Peyer's patch (tissue), 4 donors: ENCODE results near the gene MEP1B. TPM values are rescaled to one million over a fixed set of nuclear protein-coding genes. Genes with fewer than 3 reads are reported as not detected.

ENCODE experiments used
- DNase-seq, 3 donors: peaks; one replicate each; pipeline ENCODE4 v3.0.0-alpha.2; 2017 to 2019
- H3K27ac ChIP-seq, 4 donors: fragments of 200-600 bp; sonication (generic); one replicate each; pipeline ENCODE4 v1.5.1; 2016 to 2019
- H3K27me3 ChIP-seq, 2 donors: fragments of 200-600 bp; sonication (generic); one replicate each; pipeline ENCODE4 v1.5.1; 2019
- H3K36me3 ChIP-seq, 3 donors: fragments of 200-600 bp; sonication (generic); one replicate each; pipeline ENCODE4 v1.5.1; 2016 to 2019
- H3K4me1 ChIP-seq, 4 donors: fragments of 200-600 bp; sonication (generic); one replicate each; pipeline ENCODE4 v1.5.1; 2016 to 2019
- H3K4me3 ChIP-seq, 4 donors: fragments of 200-600 bp; sonication (generic); 1 replicate in 3 of 4; 2 replicates in 1 of 4; pipeline ENCODE4 v1.5.1; 2016 to 2019; ENCODE audit warnings: mild to moderate bottlenecking in 1 of 4
- H3K9me3 ChIP-seq, 4 donors: fragments of 200-600 bp; sonication (generic); one replicate each; pipeline ENCODE4 v1.5.1; 2016 to 2019; ENCODE audit warnings: mild to moderate bottlenecking in 1 of 4
- CTCF ChIP-seq, 6 experiments: fragments of 450-650 bp in 4 of 6; fragments of 200-600 bp in 2 of 6; sonication (generic) in 1 of 6; IDR thresholded peaks; one replicate each; pipeline ENCODE4 v1.5.1; 2017 to 2019; ENCODE audit warnings: antibody characterized with exemption in 6 of 6, mild to moderate bottlenecking in 3 of 6, moderate library complexity in 1 of 6
- POLR2A ChIP-seq, 2 donors: fragments of 450-650 bp; IDR thresholded peaks; one replicate each; pipeline ENCODE4 v1.5.1; 2017; ENCODE audit warnings: antibody characterized with exemption in 2 of 2, mild to moderate bottlenecking in 2 of 2, moderate library complexity in 2 of 2
- small RNA-seq, 2 donors: library from RNA; depleted of rRNA; stranded (forward); fragments of <200 nt; gene quantifications; one replicate each; pipeline ENCODE3, GENCODE V24; 2016
- total RNA-seq, 4 donors: library from RNA; depleted of rRNA; stranded (reverse); fragments of >200 nt; gene quantifications; one replicate each; pipeline ENCODE4 v1.1.0, GENCODE V29; 2016

The MEP1B gene
- total RNA-seq, 4 donors from 2014 or later = 4.1 to 1,014 (median 487) TPM

GRCh38 chr18:32261003-32261402 is 71.2 kb downstream of the MEP1B start:
- Histone ChIP-seq H3K36me3 (no peaks in the 10 kb centered on the region), H3K9me3 (no peaks in the 10 kb centered on the region), H3K27ac (no peak overlapping the region), H3K4me3 (no peak overlapping the region), H3K27me3 (no peaks in the 10 kb centered on the region), H3K4me1 (peaks cover 0 to 11% (median 3%) of the 10 kb centered on the region in 4 donors)
- TF ChIP-seq CTCF (IDR thresholded peaks at IDR 0.05) = peak in 2 of 6 experiments; percentile 5 to 23
- no peak for TF ChIP-seq POLR2A (IDR thresholded peaks at IDR 0.05)
- DNase-seq = no peak

GRCh38 chr18:32262092-32262491 is 72.3 kb downstream of the MEP1B start:
- Histone ChIP-seq H3K9me3 (no peaks in the 10 kb centered on the region), H3K4me1 (peaks cover 0 to 11% (median 3%) of the 10 kb centered on the region in 4 donors), H3K36me3 (no peaks in the 10 kb centered on the region), H3K4me3 (no peak overlapping the region), H3K27me3 (no peaks in the 10 kb centered on the region), H3K27ac (no peak overlapping the region)
- no peak for DNase-seq
- TF ChIP-seq POLR2A (IDR thresholded peaks at IDR 0.05) (no peak), CTCF (IDR thresholded peaks at IDR 0.05) (no peak)

GRCh38 chr18:32264401-32264800 is 74.6 kb downstream of the MEP1B start:
- H3K27me3 ChIP-seq = no peaks in the 10 kb centered on the region
- H3K4me1 ChIP-seq = peaks cover 0 to 3% (median under 1%) of the 10 kb centered on the region in 4 donors
- no peak overlapping the region for H3K4me3 ChIP-seq
- peaks cover 0 to 20% (median 0%) of the 10 kb centered on the region in 3 donors for H3K36me3 ChIP-seq
- no peak for DNase-seq
- no peak overlapping the region for H3K27ac ChIP-seq
- H3K9me3 ChIP-seq = no peaks in the 10 kb centered on the region
- TF ChIP-seq CTCF (IDR thresholded peaks at IDR 0.05) = no peak
- no peak for TF ChIP-seq POLR2A (IDR thresholded peaks at IDR 0.05)

GRCh38 chr18:32267463-32267862 is 77.6 kb downstream of the MEP1B start:
- no peak overlapping the region for H3K27ac ChIP-seq
- DNase-seq = no peak
- H3K9me3 ChIP-seq = no peaks in the 10 kb centered on the region
- H3K27me3 ChIP-seq = no peaks in the 10 kb centered on the region
- no peaks in the 10 kb centered on the region for H3K4me1 ChIP-seq
- H3K4me3 ChIP-seq = no peak overlapping the region
- TF ChIP-seq POLR2A (IDR thresholded peaks at IDR 0.05) = no peak
- no peak for TF ChIP-seq CTCF (IDR thresholded peaks at IDR 0.05)
- peaks cover 0 to 30% (median 0%) of the 10 kb centered on the region in 3 donors for H3K36me3 ChIP-seq

Small RNA genes lying within 50 kb of the gene (small RNA-seq; reads per million reads assigned to genes)
- gene RF00019 (0 reads per million in 2 donors), gene RNA5SP453 (0.29 to 0.32 reads per million in 2 donors)

Other genes starting within 250 kb of the MEP1B start
- gene TRAPPC8, start 246.9 kb upstream of the MEP1B start, total RNA-seq = 10 to 100 TPM; 43.7 to 58.6 (median 48.3) TPM
- 10 to 100 TPM in 3 of 4 donors, 1 to 10 TPM in 1; 1.7 to 19.6 (median 16.1) TPM for gene RNF125, start 171.2 kb upstream of the MEP1B start, total RNA-seq
- 10 to 100 TPM; 11.1 to 21.7 (median 15.4) TPM for gene RNF138, start 98.2 kb upstream of the MEP1B start, total RNA-seq